Neuronal stem cell (in vitro differentiated cells): ENCODE data around the gene KCTD13.

Experiments
- DNase-seq: peaks from one replicate; pipeline ENCODE4 v3.0.0-alpha.2; 2013; ENCODE audit warnings: low spot score
- H2AFZ ChIP-seq: one replicate; pipeline ENCODE4 v1.6.1; 2013; ENCODE audit warnings: mild to moderate bottlenecking, low read length, inconsistent platforms
- H2AK5ac ChIP-seq: 2 replicates; pipeline ENCODE4 v1.6.1; 2013; ENCODE audit warnings: low read depth, mild to moderate bottlenecking, inconsistent platforms, low read length, moderate library complexity, mixed read lengths
- H2BK120ac ChIP-seq: 2 replicates; pipeline ENCODE4 v1.6.1; 2013; ENCODE audit warnings: low read depth, mild to moderate bottlenecking, inconsistent platforms, low read length, moderate library complexity, mixed read lengths
- H2BK12ac ChIP-seq: one replicate; pipeline ENCODE4 v1.6.1; 2013; ENCODE audit warnings: low read length, inconsistent platforms
- H2BK15ac ChIP-seq: 2 replicates; pipeline ENCODE4 v1.6.1; 2013; ENCODE audit warnings: mild to moderate bottlenecking, low read length, inconsistent platforms, mixed read lengths
- H2BK5ac ChIP-seq: one replicate; pipeline ENCODE4 v1.6.1; 2013; ENCODE audit warnings: inconsistent platforms, mild to moderate bottlenecking, low read length, moderate library complexity
- H3K14ac ChIP-seq: one replicate; pipeline ENCODE4 v1.6.1; 2013; ENCODE audit warnings: low read length, inconsistent platforms
- H3K18ac ChIP-seq: 2 replicates; pipeline ENCODE4 v1.6.1; 2013; ENCODE audit warnings: low read length, inconsistent platforms
- H3K23ac ChIP-seq: 2 replicates; pipeline ENCODE4 v1.6.1; 2013; ENCODE audit warnings: low read depth, mild to moderate bottlenecking, mixed read lengths, low read length, inconsistent platforms; ENCODE audit not compliant: poor library complexity
- H3K27ac ChIP-seq: replicated peaks from 3 replicates; pipeline ENCODE4 v1.5.1; 2013; ENCODE audit warnings: low read length, inconsistent platforms
- H3K27me3 ChIP-seq, 3 experiments: 2 replicates each; pipeline ENCODE4 v1.6.1; 2013; ENCODE audit warnings: low read length in 3 of 3, mild to moderate bottlenecking in 2 of 3, inconsistent platforms in 1 of 3, low read depth in 1 of 3, mixed read lengths in 1 of 3, moderate library complexity in 1 of 3; ENCODE audit not compliant: control insufficient read depth in 3 of 3, insufficient read depth in 3 of 3
- H3K36me3 ChIP-seq, 2 donors: replicated peaks in 1 of 2; 2 replicates each; pipeline ENCODE4 v1.6.1; 2013; ENCODE audit warnings: low read length in 2 of 2; ENCODE audit not compliant: control insufficient read depth in 2 of 2, insufficient read depth in 2 of 2
- H3K4ac ChIP-seq: 2 replicates; pipeline ENCODE4 v1.6.1; 2013; ENCODE audit warnings: inconsistent platforms, mild to moderate bottlenecking, low read length, moderate library complexity
- H3K4me1 ChIP-seq, 2 donors: 1 replicate in 1 of 2; 2 replicates in 1 of 2; pipeline ENCODE4 v1.6.1; 2013; ENCODE audit warnings: low read length in 2 of 2, low read depth in 1 of 2; ENCODE audit not compliant: control insufficient read depth in 2 of 2, insufficient read depth in 1 of 2
- H3K4me2 ChIP-seq: one replicate; pipeline ENCODE4 v1.6.1; 2013; ENCODE audit warnings: mild to moderate bottlenecking, low read length, inconsistent platforms; ENCODE audit not compliant: insufficient read depth, poor library complexity, severe bottlenecking
- H3K4me3 ChIP-seq, 2 donors: 2 replicates each; pipeline ENCODE4 v1.5.1; 2013; ENCODE audit warnings: low read length in 2 of 2, mild to moderate bottlenecking in 2 of 2, inconsistent platforms in 1 of 2, moderate library complexity in 1 of 2
- H3K79me1 ChIP-seq: one replicate; pipeline ENCODE4 v1.6.1; 2013; ENCODE audit warnings: low read depth, mild to moderate bottlenecking, inconsistent platforms, low read length, moderate library complexity
- H3K9ac ChIP-seq: one replicate; pipeline ENCODE4 v1.6.1; 2013; ENCODE audit warnings: mild to moderate bottlenecking, low read depth, low read length, inconsistent platforms; ENCODE audit not compliant: poor library complexity
- H3K9me3 ChIP-seq, 2 donors: replicated peaks in 1 of 2; 2 replicates each; pipeline versions ENCODE3 to v1.6.1; 2013; ENCODE audit warnings: low read length in 2 of 2, mild to moderate bottlenecking in 2 of 2, inconsistent platforms in 1 of 2, low read depth in 1 of 2, mixed read lengths in 1 of 2, moderate library complexity in 1 of 2; ENCODE audit not compliant: control insufficient read depth in 2 of 2, insufficient read depth in 1 of 2
- H4K8ac ChIP-seq: one replicate; pipeline ENCODE4 v1.6.1; 2013; ENCODE audit warnings: low read depth, mild to moderate bottlenecking, inconsistent platforms, low read length, moderate library complexity
- H4K91ac ChIP-seq: one replicate; pipeline ENCODE4 v1.6.1; 2013; ENCODE audit warnings: low read length, low read depth, mild to moderate bottlenecking, inconsistent platforms; ENCODE audit not compliant: poor library complexity
- WGBS, 2 donors: extraction: QIAGEN DNeasy Blood & Tissue Kit; methylation state at CpG; one replicate each; pipeline ENCODE4 v1.1.7; 2013; ENCODE audit warnings: missing lambda C conversion rate in 2 of 2, mixed read lengths in 1 of 2; ENCODE audit not compliant: insufficient read length in 2 of 2, insufficient replicate concordance in 1 of 2; ENCODE audit errors: extremely low coverage in 2 of 2; 5-methylcytosine and 5-hydroxymethylcytosine counted together

KCTD13 gene

GRCh38 chr16:29868396-29869009 lies 57.5 kb downstream of the KCTD13 start:
- peaks cover 0 to 1% of the 10 kb centered on the region in 2 donors for H3K36me3 ChIP-seq
- no peak for DNase-seq
- no peak overlapping the region for H3K23ac ChIP-seq
- H3K14ac ChIP-seq = no peak overlapping the region
- no peak overlapping the region for H2BK120ac ChIP-seq
- H3K4ac ChIP-seq = no peak overlapping the region
- no peak overlapping the region for H2AK5ac ChIP-seq
- no peak overlapping the region for H3K9ac ChIP-seq
- H3K27ac ChIP-seq = no peak overlapping the region
- H3K18ac ChIP-seq = no peak overlapping the region
- H2AFZ ChIP-seq = no peak overlapping the region
- no peak overlapping the region for H3K4me2 ChIP-seq
- WGBS, 2 donors = no CpG with 5 or more reads among the region's 8 CpGs
- H2BK5ac ChIP-seq = no peak overlapping the region
- H3K79me1 ChIP-seq = no peaks in the 10 kb centered on the region
- H4K8ac ChIP-seq = no peak overlapping the region
- H3K9me3 ChIP-seq = no peaks in the 10 kb centered on the region
- H3K27me3 ChIP-seq = no peaks in the 10 kb centered on the region
- no peak overlapping the region for H2BK15ac ChIP-seq
- H4K91ac ChIP-seq = no peak overlapping the region
- H2BK12ac ChIP-seq = no peak overlapping the region
- H3K4me1 ChIP-seq = peaks cover 0 to 3% of the 10 kb centered on the region in 2 donors
- H3K4me3 ChIP-seq = no peak overlapping the region

GRCh38 chr16:29864205-29864604 lies 61.8 kb downstream of the KCTD13 start:
- H3K23ac ChIP-seq = no peak overlapping the region
- peak overlapping the region; percentile 86 for H2BK15ac ChIP-seq
- peaks cover 4 to 8% of the 10 kb centered on the region in 2 donors for H3K4me1 ChIP-seq
- no CpG with 5 or more reads among the region's 9 CpGs for WGBS, 2 donors
- H2AK5ac ChIP-seq = peak overlapping the region; percentile 16
- no peak overlapping the region for H2BK5ac ChIP-seq
- H3K4me3 ChIP-seq = no peak overlapping the region
- no peak overlapping the region for H4K91ac ChIP-seq
- H3K14ac ChIP-seq = no peak overlapping the region
- H3K27me3 ChIP-seq = no peaks in the 10 kb centered on the region
- H3K4me2 ChIP-seq = no peak overlapping the region
- H3K36me3 ChIP-seq = peaks cover 11 to 15% of the 10 kb centered on the region in 2 donors
- H2BK120ac ChIP-seq = no peak overlapping the region
- H3K27ac ChIP-seq = no peak overlapping the region
- no peak overlapping the region for H3K18ac ChIP-seq
- no peaks in the 10 kb centered on the region for H3K9me3 ChIP-seq
- H2BK12ac ChIP-seq = peak overlapping the region; percentile 25
- peak overlapping the region; percentile 92 for H2AFZ ChIP-seq
- H3K4ac ChIP-seq = no peak overlapping the region
- peak overlapping the region; percentile 18 for H3K9ac ChIP-seq
- DNase-seq = no peak
- no peak overlapping the region for H4K8ac ChIP-seq
- peaks cover 7% of the 10 kb centered on the region for H3K79me1 ChIP-seq

GRCh38 chr16:29863669-29863984 lies 62.4 kb downstream of the KCTD13 start:
- Histone ChIP-seq H3K4me2 (peak overlapping the region; percentile 18), H3K23ac (no peak overlapping the region), H3K79me1 (peaks cover 7% of the 10 kb centered on the region), H2AK5ac (peak overlapping the region; percentile 87), H2BK15ac (peak overlapping the region; percentile 86), H2BK5ac (no peak overlapping the region), H2BK12ac (no peak overlapping the region), H3K18ac (peak overlapping the region; percentile 80), H3K36me3 (peaks cover 17 to 21% of the 10 kb centered on the region in 2 donors), H3K9ac (no peak overlapping the region), H3K27ac (no peak overlapping the region), H4K8ac (peak overlapping the region; percentile 83), H3K4me3 (peak overlapping the region in 1 of 2 donors; percentile 15), H3K27me3 (no peaks in the 10 kb centered on the region), H4K91ac (no peak overlapping the region), H2BK120ac (peak overlapping the region; percentile 56), H2AFZ (peak overlapping the region; percentile 92), H3K4me1 (peaks cover 4 to 8% of the 10 kb centered on the region in 2 donors), H3K9me3 (no peaks in the 10 kb centered on the region), H3K4ac (no peak overlapping the region), H3K14ac (peak overlapping the region; percentile 77)
- DNase-seq = no peak
- no CpG with 5 or more reads among the region's 16 CpGs for WGBS, 2 donors

GRCh38 chr16:29862884-29863668 lies 63.0 kb downstream of the KCTD13 start, which contains the start of gene CDIPT:
CDIPT (minus strand) TSS chr16:29863226; CDS start chr16:29862857, 369 bp downstream.
- H2BK15ac ChIP-seq = peak within 1 kb of the TSS; percentile 94
- peak; percentile 97 for DNase-seq
- peak within 1 kb of the TSS; percentile 92 for H3K9ac ChIP-seq

More at GRCh38 chr16:29862884-29863668, 63.0 kb downstream of the KCTD13 start, which contains the start of gene CDIPT:
- H3K4me3 ChIP-seq = peak within 1 kb of the TSS; percentile 77 to 96
- H2BK120ac ChIP-seq = peak within 1 kb of the TSS; percentile 56
- no peak within 1 kb of the TSS for H3K4ac ChIP-seq
- H3K27ac ChIP-seq = peak within 1 kb of the TSS; percentile 55
- no peaks in the 10 kb centered on the region for H3K27me3 ChIP-seq
- H4K8ac ChIP-seq = peak within 1 kb of the TSS; percentile 83
- H3K36me3 ChIP-seq = peaks cover 20 to 22% of the 10 kb centered on the region in 2 donors
- peak within 1 kb of the TSS; percentile 94 for H3K23ac ChIP-seq
- H2AK5ac ChIP-seq = peak within 1 kb of the TSS; percentile 87
- peak within 1 kb of the TSS; percentile 91 for H3K18ac ChIP-seq
- H3K9me3 ChIP-seq = no peaks in the 10 kb centered on the region
- no CpG with 5 or more reads among the region's 57 CpGs for WGBS, 2 donors
- peak within 1 kb of the TSS; percentile 75 for H3K4me2 ChIP-seq
- H2BK12ac ChIP-seq = no peak within 1 kb of the TSS
- H2AFZ ChIP-seq = peak within 1 kb of the TSS; percentile 92
- H3K79me1 ChIP-seq = peaks cover 7% of the 10 kb centered on the region
- no peak within 1 kb of the TSS for H4K91ac ChIP-seq
- peak within 1 kb of the TSS; percentile 77 for H3K14ac ChIP-seq
- peak within 1 kb of the TSS; percentile 96 for H2BK5ac ChIP-seq
- peaks cover 4 to 8% of the 10 kb centered on the region in 2 donors for H3K4me1 ChIP-seq
